ENCODE measurements around the gene VPS16. TPM values are rescaled to one million over a fixed set of nuclear protein-coding genes. Genes with fewer than 3 reads are reported as not detected.

Gene VPS16
- total RNA-seq, 1 donor from 2014 or later, result 30.0 TPM

- no peak for DNase-seq (ENCODE audit: extremely low spot score in 2 of 2)
- H3K27me3 ChIP-seq, result no peaks in the 10 kb centered on the region
- intact Hi-C loops (cut with DNase I), result no loop called here
- no peaks in the 10 kb centered on the region for H3K36me3 ChIP-seq
- no peaks in the 10 kb centered on the region for H3K9me3 ChIP-seq
- H3K4me3 ChIP-seq, result no peak overlapping the region
- no peak overlapping the region for H3K27ac ChIP-seq
- peaks cover 18% of the 10 kb centered on the region for H3K4me1 ChIP-seq
- TF ChIP-seq POLR2AphosphoS5 (IDR thresholded peaks at IDR 0.05; ENCODE audit: insufficient read depth in 1 of 2, low read depth in 1 of 2), result no peak
- TF ChIP-seq, protein P1, sequence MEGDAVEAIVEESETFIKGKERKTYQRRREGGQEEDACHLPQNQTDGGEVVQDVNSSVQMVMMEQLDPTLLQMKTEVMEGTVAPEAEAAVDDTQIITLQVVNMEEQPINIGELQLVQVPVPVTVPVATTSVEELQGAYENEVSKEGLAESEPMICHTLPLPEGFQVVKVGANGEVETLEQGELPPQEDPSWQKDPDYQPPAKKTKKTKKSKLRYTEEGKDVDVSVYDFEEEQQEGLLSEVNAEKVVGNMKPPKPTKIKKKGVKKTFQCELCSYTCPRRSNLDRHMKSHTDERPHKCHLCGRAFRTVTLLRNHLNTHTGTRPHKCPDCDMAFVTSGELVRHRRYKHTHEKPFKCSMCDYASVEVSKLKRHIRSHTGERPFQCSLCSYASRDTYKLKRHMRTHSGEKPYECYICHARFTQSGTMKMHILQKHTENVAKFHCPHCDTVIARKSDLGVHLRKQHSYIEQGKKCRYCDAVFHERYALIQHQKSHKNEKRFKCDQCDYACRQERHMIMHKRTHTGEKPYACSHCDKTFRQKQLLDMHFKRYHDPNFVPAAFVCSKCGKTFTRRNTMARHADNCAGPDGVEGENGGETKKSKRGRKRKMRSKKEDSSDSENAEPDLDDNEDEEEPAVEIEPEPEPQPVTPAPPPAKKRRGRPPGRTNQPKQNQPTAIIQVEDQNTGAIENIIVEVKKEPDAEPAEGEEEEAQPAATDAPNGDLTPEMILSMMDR (IDR thresholded peaks at IDR 0.05), result no peak
Measured at GRCh38 chr20:2902818-2903217, 62.3 kb downstream of the VPS16 start.

- TF ChIP-seq, protein P1 (IDR thresholded peaks at IDR 0.05), result no peak
- TF ChIP-seq POLR2AphosphoS5 (IDR thresholded peaks at IDR 0.05; ENCODE audit: insufficient read depth in 1 of 2, low read depth in 1 of 2), result no peak
- H3K27ac ChIP-seq, result no peak overlapping the region
- H3K36me3 ChIP-seq, result no peaks in the 10 kb centered on the region
- peaks cover 18% of the 10 kb centered on the region for H3K4me1 ChIP-seq
- no peaks in the 10 kb centered on the region for H3K9me3 ChIP-seq
- H3K4me3 ChIP-seq, result no peak overlapping the region
- DNase-seq (ENCODE audit: extremely low spot score in 2 of 2), result no peak
- intact Hi-C loops (cut with DNase I), result no loop called here
- H3K27me3 ChIP-seq, result no peaks in the 10 kb centered on the region
Measured at GRCh38 chr20:2903686-2904085, 63.1 kb downstream of the VPS16 start.

DNA sequence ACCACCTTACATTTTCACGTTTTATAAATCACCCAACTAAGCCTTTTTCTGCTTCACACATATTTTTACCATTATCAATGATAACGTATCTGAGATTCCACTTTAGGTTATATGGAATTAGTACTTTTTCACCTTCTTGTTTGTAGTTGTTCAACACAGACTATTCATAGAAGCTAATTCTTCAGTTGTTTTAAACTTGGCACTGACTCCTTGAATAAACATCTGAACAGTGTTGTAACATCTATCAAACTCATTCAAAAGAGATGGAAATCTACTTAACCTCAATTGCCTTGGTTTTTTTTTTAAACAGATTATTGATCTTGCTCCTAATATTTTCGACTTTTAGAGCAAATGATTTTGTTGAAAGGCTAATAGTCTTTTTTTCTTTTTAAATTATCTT, 67.0 kb downstream of the VPS16 start:
- intact Hi-C loops (cut with DNase I), result no loop called here
- peaks cover 17% of the 10 kb centered on the region for H3K4me1 ChIP-seq
- no peak overlapping the region for H3K27ac ChIP-seq
- no peak overlapping the region for H3K4me3 ChIP-seq
- TF ChIP-seq POLR2A (IDR thresholded peaks at IDR 0.05) (no peak), POLR2AphosphoS5 (IDR thresholded peaks at IDR 0.05; ENCODE audit: insufficient read depth in 1 of 2, low read depth in 1 of 2) (no peak)
- no peaks in the 10 kb centered on the region for H3K36me3 ChIP-seq
- H3K9me3 ChIP-seq, result no peaks in the 10 kb centered on the region
- no peaks in the 10 kb centered on the region for H3K27me3 ChIP-seq
- no peak for DNase-seq (ENCODE audit: extremely low spot score in 2 of 2)

DNA sequence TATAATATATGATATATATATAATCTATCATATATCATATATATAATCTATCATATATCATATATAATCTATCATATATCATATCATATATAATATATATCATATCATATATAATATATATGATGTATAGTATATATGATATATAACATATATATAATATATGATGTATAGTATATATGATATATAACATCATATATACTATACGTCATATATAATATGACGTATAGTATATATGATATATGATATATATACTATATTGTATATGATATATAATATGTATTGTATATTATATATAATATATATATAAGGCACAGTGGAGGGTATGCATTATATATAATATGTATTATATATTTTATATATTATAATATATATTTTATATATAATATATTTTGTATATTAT, 69.4 kb downstream of the VPS16 start:
- TF ChIP-seq, protein P1 (IDR thresholded peaks at IDR 0.05), result no peak
- no peak for TF ChIP-seq POLR2AphosphoS5 (IDR thresholded peaks at IDR 0.05; ENCODE audit: insufficient read depth in 1 of 2, low read depth in 1 of 2)
- no peak for TF ChIP-seq POLR2A (IDR thresholded peaks at IDR 0.05)
- DNase-seq (ENCODE audit: extremely low spot score in 2 of 2), result no peak
- Histone ChIP-seq H3K9me3 (no peaks in the 10 kb centered on the region), H3K4me1 (peaks cover 10% of the 10 kb centered on the region), H3K4me3 (no peak overlapping the region), H3K27ac (no peak overlapping the region), H3K27me3 (no peaks in the 10 kb centered on the region), H3K36me3 (no peaks in the 10 kb centered on the region)
- intact Hi-C loops (cut with DNase I), result no loop called here

DNA sequence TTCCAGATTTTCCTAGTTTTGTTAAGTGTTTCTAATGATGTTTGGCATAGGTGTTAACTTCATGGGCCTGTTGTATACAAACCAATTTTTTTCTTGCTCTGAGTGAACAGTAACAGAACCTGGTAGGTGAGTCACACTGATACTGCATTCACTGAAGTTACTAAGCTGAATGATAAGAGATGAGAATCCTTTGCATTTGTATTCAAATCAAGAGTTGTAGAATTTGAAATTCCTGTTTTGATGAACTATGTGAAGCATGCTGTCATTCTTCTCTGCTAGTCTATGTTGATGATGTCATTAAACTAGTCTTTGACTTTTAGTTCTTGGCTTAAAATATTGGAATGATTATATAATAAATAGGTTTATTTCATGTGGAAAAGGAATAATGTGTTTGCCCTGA, 70.7 kb downstream of the VPS16 start:
- Histone ChIP-seq H3K27me3 (no peaks in the 10 kb centered on the region), H3K27ac (no peak overlapping the region), H3K9me3 (no peaks in the 10 kb centered on the region), H3K36me3 (no peaks in the 10 kb centered on the region), H3K4me1 (peaks cover 10% of the 10 kb centered on the region), H3K4me3 (no peak overlapping the region)
- DNase-seq (ENCODE audit: extremely low spot score in 2 of 2), result no peak
- intact Hi-C loops (cut with DNase I), result no loop called here
- TF ChIP-seq POLR2AphosphoS5 (IDR thresholded peaks at IDR 0.05; ENCODE audit: insufficient read depth in 1 of 2, low read depth in 1 of 2) (no peak), POLR2A (IDR thresholded peaks at IDR 0.05) (no peak)
- TF ChIP-seq, protein P1 (IDR thresholded peaks at IDR 0.05), result no peak

DNA sequence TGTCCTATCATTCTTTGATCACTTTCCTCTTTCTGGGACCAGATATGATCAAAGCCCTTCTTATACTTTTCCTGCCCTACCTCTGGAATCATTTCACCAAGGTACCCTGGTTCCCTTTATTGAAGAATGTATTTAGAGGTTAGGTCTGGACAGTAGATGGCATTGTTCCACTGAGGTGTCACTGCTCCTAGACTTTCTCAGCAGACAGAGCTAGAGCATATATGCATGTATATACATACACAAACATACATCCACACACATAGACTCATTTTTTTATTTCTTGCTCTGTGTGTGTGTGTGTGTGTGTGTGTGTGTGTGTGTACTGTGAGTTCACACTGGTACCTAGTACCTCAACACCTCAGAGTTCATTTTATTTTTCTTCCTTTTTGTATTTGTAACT, 73.6 kb downstream of the VPS16 start:
- Histone ChIP-seq H3K36me3 (no peaks in the 10 kb centered on the region), H3K9me3 (no peaks in the 10 kb centered on the region), H3K4me3 (no peak overlapping the region), H3K4me1 (no peaks in the 10 kb centered on the region), H3K27ac (no peak overlapping the region), H3K27me3 (no peaks in the 10 kb centered on the region)
- intact Hi-C loops (cut with DNase I), result no loop called here
- no peak for TF ChIP-seq POLR2AphosphoS5 (IDR thresholded peaks at IDR 0.05; ENCODE audit: insufficient read depth in 1 of 2, low read depth in 1 of 2)
- TF ChIP-seq, protein P1 (IDR thresholded peaks at IDR 0.05), result no peak
- TF ChIP-seq POLR2A (IDR thresholded peaks at IDR 0.05), result no peak
- DNase-seq (ENCODE audit: extremely low spot score in 2 of 2), result no peak
